ENCODE data around the gene TECPR1.
"Not testable (repeated sequence)": the region's sequence is repeated elsewhere in the genome, so short reads cannot be mapped to it uniquely, and the experiment has no call there.

TECPR1 gene

GRCh38 chr7:98227939-98228338, 24.1 kb downstream of the TECPR1 start:
- DNase-seq (ENCODE audit: low read depth), result no peak

DNA sequence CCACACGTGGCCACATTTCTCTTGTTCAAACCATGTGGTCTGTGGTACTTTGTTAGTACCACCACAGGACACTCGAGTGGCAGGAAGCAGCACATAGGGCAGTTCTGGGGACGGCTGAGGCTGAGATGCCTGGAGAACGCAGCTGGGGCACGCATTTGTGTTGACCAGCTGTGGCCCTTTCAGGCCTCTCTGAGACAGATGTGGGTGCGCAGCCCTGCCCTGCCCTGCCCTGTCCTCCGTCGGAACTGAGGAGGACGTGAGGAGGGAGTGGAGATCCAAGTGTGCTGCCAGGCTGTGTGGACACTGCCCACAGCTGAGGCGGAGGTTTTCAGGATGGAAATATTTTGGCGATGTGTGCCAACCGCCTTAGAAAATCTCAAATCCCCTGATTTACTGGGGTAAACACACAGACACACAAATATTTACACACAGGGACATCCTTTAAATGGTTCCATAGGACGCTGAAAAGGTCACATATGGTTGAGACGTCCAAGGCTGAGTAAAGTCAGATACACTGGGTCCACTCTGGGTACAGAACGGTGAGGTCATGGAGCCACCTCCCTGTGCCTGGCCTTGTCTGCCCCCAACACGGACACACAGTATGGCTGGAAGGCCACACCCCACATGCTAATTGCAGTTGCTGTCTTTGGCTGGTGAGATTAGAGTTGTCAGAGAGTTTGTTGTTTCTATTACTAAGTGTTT, 26.0 kb downstream of the TECPR1 start:
- DNase-seq (ENCODE audit: low read depth), result no peak

GRCh38 chr7:98224701-98225181, 27.3 kb downstream of the TECPR1 start:
- no peak for DNase-seq (ENCODE audit: low read depth)

DNA sequence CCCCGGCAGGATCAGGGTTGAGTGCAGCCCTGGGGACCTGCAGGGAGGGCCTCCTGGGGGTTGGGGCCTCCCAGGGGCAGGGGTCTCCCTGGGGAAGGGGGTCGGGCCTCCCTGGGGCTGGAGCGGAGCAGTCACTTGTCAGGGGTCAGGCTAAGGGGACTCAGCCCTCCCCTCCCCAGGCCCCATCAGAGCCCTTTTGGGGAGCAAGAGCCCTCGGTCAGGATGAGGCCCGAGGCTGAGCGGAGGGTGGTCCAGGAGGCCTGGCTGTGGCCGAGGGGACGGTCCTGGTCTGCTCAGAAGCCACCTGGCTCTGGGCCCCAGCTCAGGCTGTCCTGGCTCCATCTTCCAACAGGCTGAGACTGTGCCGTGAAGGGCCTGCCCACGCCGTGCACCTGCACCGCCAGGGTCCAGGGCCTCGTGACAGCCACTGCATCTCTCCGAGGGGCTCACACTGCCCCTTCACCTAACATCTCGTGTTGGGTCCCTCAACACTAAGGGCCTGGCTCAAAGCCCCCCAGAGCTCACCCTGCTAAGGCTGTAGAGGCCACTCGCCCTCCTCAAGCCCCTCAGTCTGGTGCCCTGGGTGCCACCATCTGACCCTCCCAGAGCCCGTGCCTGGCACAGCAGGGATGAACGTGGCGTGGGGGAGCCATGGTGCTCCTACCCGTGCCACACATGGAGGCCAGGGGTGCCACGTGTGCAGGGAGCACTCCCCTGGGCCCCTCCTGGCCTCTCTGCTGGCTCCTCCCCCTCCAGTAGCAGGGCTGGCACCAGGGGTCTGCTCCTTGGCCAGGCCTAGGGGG, 27.9 kb downstream of the TECPR1 start:
- DNase-seq (ENCODE audit: low read depth), result no peak

DNA sequence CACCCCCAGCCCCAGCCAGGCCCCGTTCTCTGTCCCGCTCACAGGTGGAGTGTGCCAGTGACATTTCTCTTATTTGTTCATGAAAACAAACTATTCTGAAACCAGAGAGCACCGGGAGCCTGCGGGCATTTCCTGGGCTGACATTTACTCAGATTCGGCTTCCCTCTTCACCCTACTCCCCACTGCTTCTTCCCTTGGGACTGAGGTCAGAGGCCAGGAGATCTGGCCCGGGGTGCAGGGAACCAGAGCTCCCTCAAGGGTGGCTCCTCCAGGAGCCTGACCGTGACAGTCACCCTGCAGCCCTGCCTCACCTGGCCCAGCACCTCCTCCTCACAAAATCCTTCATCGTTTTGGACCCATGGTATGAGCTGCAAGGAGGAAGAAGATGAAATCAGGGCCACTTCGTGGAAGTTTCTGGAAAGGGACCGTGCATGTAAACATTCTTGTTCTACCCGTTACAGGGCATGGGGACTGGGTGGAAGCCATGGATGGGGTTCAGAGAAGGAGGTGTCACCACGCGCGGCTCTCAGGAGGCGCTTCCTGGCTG, 28.6 kb downstream of the TECPR1 start:
- no peak for DNase-seq (ENCODE audit: low read depth)

- no peak for DNase-seq (ENCODE audit: low read depth)
Observed at GRCh38 chr7:98222533-98223195, 29.4 kb downstream of the TECPR1 start.

GRCh38 chr7:98221611-98222532, 30.2 kb downstream of the TECPR1 start:
- no peak for DNase-seq (ENCODE audit: low read depth)

DNA sequence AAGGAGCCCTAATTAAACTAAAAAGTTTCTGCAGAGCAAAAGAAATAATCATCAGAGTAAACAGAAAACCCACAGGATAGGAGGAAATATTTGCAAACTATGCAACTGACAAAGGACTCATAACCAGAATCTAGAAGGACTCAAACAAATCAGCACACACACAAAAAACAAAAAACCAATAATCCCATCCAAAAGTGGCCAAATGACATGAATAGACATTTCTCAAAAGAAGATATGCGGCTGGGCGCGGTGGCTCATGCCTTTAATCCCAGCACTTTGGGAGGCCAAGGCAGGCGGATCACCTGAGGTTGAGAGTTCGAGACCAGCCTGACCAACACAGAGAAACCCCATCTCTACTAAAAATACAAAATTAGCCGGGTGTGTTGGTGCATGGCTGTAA, 32.6 kb downstream of the TECPR1 start:
- not testable (repeated sequence) for DNase-seq (ENCODE audit: low read depth)

GRCh38 chr7:98217623-98218582, 34.1 kb downstream of the TECPR1 start:
- no peak for DNase-seq (ENCODE audit: low read depth)

- no peak for DNase-seq (ENCODE audit: low read depth)
Observed at GRCh38 chr7:98216941-98217622, 35.0 kb downstream of the TECPR1 start.

DNA sequence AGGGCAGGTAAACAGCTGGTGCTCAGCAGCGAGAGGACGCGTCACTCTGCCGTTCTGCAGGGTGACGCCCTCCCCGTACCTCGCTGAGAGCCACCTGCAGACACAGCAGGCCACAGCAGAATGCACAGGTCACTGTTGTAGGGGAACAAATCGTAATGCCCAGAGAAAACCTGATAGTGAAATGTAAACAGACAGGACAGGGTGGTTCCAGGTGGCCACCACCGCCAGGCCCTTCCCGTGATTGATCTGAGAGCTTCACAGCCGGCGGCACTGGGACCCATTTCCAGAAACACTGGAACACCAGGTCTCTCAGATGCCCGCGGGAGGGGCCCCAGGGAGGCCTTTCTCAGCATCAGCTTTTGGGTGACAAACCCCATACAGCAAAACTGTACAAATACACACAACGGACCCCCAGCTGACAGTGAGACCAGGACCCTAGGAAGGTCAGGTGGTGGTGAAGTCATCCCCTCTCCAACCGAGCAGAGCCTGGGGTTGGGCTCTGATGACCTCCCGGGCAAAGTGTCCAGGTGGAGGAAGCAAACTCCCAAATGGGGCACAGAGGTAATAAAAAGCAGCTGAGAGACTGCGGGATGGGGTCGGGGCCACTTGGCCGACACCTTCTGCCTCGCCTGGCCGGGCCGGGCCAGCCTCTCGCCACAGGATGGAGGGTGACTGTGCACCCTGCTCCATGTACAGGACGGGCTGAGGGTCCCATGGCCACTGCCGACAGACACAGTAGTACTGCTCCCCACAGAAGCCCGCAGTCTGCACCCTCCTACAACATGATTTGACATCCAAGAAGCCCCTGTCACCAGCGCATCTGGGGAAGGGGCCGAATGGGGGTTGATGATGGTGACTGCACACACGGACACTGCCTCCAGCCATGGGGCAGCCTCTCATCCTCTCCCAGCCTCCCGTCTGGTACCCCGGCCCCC, 36.2 kb downstream of the TECPR1 start:
- no peak for DNase-seq (ENCODE audit: low read depth)

GRCh38 chr7:98214811-98215321, 37.2 kb downstream of the TECPR1 start:
- DNase-seq (ENCODE audit: low read depth), result no peak

DNA sequence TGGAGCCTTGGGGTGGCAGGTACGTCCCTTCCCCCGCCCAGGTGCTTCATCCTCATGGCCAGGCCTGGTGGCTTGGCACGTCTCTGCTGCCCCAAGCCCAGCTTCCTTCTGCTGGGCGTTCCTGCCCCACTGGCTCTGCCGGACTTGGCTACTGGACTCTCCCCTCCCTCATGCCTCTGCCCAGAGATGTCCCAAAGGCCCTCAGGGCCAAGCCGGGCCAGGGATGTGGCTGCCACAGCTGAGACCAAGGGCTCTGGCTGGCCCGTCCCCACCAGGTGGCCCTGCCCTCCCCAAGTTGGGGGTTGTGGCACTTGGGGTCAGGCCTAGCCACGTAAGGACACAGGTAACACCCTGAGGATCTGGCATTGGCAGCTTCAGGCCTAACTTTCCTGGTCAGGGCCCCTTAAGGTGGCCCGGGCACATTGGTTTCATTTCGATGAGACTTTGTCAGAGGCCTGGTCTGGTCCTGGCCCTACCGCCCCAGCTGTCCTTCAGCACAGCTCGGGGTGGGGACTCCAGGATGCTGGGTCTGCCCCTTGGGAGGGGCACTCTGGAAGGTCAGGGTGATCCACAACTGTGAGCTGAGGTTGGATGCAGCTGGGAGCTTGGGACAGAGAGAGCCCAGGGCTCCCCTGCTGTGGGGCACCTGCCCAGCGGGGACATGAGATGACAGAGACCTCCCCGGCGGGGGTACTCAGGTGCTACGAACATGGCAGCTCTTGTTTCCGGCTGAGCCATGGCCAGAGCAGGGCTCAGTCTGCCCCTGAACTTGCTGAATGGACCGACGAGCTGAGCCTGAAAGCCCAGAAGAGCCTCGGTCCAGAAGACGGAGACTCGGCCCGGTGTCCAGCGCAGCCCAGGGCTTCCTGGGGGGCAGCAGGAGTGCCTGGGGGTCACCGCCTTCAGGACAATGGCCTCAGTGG, 37.9 kb downstream of the TECPR1 start:
- no peak for DNase-seq (ENCODE audit: low read depth)

- DNase-seq (ENCODE audit: low read depth), result no peak
Observed at GRCh38 chr7:98213296-98213887, 38.6 kb downstream of the TECPR1 start.

GRCh38 chr7:98212532-98213041, 39.4 kb downstream of the TECPR1 start:
- no peak for DNase-seq (ENCODE audit: low read depth)

DNA sequence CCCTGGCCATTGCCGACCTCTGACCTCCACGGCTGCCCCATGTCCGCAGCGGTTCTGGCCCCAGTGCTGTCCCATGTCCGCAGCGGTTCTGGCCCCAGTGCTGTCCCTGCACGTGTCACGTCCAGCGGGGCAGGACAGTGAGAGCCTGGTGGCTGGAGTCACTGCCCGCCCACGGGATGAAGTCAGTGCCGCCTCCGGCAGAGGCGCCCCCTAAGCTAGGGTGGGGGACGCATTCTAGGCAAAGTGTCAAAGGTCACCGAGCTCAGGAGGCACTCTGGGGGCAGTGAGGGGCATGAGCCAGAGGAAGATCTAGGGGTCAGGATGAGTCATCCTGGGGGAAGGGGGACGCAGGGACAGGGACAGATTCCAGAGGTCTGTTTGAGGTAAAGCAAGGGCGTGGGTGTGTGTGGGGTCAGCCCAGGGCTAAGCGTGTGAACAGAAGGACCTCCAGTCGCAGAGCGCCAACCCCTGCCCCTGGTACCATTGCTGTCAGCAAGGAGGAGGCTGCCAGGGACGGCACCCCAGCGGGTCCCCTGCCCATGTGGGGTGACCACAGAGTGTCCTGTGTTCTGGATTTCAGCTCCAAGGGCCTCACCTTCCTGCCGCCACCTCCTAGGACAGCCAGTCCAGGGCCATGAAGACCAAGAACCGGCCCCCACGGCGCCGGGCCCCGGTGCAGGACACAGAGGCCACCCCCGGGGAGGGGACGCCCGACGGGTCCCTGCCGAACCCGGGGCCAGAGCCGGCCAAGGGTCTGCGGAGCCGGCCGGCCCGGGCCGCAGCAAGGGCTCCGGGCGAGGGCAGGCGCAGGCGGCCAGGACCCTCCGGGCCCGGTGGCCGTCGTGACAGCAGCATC, 40.1 kb downstream of the TECPR1 start:
- DNase-seq (ENCODE audit: low read depth), result no peak
